Iris pigment epithelial cell (primary cell): Measurements from ENCODE around the gene ZBTB46.
A peak's percentile ranks its signal among the peaks of the same experiment; 100 is the strongest.

Experiments used
- DNase-seq: peaks from one replicate; pipeline ENCODE4 v3.0.0-alpha.2; 2011; ENCODE audit warnings: low read depth

Gene ZBTB46

DNA sequence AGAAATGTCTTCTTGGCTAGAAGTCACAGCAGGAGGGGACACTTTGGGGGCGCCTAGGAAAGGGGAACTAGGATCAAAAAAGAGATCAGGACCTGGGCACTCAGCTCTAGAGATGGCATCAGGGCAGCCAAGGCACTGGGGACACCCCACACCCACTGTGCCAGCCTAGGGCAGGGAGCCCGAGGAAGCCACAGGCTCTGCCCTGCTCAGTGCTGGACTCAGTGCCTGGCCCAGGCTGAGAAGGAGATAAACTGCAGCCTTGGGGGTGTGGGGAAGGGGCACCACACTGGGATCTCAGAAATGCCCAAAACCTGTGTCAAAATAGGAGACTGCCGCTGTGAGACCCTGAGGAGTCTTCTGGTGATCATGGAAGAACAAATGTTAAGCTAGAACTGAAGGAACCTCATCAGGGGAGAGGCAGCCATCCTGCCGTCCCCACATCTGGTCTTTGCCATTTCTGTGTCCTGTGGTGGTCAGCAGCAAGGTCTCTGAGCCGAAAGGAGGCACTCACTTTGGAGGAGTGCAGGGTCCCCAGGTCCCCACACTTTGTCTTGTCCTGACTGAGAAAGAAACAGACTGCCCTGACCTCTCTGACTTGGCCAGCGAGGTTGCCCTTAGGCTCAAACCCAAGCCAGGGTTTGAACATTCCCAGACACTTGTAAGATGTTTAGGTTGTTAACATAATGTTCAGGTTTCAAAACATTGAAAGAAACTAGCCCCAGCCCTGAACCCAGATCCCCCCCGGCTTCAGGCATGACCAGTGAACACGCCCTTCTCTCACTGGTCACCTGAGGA, 125.6 kb downstream of the ZBTB46 start:
- DNase-seq = no peak

DNA sequence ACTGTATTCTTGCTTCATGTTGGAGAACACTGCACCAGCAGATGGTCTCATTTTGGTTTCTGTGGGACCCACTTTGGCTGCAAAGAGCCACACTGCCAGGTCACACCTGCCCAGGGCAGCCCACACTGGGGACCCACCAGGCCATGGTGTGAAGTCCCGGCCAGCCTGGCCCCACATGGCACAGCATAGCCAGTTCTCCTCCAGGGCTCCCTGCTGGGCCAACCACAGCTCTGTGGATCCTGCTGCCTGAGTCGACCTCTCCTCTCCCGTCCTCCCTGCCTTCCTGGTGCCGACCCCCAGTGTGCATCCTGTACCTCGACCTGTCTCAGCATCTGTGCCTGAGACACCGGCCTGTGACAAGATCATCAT, 126.3 kb downstream of the ZBTB46 start:
- DNase-seq = no peak

DNA sequence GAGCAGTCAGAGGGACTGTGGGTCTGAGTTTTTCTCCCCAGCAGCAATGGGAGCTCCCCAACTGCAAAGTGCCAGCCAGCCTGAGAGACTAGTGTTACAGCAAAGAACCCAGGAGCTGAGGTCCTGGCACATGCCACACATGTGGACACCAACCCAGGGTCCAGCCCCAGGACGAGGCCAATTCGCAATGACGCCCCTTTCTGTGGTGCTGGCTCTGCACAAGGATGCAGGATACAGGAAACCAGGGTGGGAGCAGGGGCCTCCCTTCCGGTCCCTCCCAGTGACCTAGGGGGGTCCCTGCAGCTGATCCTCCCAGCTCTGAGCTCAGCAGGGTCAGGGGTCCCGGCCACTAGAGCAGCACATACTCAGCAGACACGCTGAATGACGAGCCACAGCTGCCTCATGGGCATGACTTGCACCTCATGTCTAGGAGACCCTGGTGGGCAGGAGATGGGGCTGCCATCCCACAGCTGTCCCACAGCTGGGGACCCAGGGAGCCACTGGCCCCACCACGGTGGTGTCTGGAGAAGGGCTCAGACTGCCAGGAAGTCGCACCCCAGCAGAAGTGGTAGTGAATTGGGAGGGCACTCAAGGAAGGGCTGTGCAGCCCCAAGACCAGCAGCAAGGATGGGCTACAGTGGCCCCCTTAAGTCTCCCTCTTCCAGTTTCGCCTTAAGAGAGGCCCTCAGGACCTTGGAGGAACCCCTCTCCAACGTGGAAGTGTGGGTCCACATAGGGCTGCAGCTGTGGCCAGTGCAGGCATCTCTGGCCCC, 126.9 kb downstream of the ZBTB46 start:
- DNase-seq = no peak

DNA sequence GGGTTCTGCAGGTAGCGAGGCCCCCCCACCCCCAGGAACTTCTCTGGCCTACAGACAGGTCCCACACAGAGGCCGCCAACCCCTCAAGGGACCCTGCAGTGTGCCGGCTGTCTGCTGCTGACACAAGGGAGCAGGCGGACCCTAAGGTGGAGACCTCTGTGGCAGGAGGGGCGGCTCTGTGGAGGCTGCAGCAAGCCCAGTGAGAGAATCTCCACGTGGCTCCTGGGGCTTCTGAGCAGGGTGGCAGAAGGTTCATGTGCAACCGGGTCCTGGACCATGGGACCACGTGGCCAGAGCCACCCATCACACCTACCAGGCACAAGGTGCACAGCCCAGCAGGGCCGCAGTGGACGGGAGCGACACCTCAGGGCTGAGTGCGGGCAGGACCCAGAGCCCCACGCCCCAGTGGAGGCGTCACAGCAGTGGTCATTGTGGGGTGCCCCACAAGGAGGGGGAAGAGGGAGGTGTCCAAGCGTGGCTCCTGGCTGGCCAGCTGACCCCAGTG, 127.5 kb downstream of the ZBTB46 start:
- DNase-seq = no peak

DNA sequence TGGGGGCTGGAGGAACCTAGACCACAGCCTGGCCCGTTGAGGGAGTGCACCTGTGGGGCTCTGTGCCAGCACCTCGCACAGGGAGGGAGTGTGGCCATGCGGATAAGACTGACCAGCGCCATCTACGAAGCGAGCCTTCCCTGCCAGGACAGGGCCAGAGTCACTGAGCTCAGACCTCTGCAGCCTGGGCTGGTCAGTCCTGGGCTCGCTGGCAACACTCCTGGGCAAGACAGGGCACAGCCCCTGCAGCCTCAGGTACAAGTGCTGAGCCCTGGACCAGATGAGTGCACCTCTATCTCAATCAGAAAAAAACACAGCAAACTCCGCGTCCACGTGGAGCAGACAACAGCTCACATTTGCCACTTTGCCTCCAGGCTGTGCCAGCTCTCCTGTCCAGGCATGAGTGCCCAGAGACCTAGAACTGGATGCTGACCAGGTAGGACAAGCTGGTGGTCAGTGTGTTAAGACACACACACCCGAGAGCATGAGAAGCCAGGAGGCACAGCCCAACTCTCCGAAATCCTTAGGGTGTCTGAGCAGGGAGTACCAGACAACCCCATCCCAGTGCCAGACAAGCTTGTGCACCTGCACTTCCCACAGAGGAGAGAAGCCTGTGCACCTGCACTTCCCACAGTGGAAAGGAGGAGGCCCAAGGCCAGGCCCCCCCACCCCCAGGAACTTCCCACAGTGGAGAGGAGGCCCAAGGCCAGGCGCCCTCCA, 128.2 kb downstream of the ZBTB46 start:
- no peak for DNase-seq

DNA sequence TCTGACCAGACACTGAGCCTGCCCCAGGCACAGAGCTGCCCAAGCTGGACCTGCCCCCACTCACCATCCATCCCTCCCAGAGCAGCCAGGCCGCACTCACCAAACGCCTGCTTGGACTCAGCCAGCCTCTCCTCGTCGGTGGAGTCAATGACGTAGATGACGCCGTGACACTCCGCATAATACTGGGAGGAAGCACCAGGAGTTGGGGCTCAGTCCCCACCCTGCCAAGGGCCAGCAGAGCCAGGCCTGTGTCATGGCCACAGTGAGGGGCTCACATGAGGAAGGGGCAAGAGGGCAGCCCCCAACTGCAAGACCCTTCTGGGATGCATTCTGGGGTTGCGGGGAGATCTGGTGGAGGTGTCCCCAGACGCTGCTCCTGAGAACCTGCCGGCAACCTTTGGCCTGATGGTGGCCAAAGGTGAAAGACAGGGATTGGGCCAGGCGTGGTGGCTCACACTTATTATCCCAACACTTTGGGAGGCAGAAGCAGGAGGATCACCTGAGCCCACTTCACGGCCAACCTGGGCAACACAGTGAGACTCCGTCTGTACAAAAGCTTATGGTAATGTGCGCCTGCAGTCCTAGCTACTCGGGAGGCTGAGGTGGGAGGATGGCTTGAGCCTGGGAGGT, 128.9 kb downstream of the ZBTB46 start:
- no peak for DNase-seq

DNA sequence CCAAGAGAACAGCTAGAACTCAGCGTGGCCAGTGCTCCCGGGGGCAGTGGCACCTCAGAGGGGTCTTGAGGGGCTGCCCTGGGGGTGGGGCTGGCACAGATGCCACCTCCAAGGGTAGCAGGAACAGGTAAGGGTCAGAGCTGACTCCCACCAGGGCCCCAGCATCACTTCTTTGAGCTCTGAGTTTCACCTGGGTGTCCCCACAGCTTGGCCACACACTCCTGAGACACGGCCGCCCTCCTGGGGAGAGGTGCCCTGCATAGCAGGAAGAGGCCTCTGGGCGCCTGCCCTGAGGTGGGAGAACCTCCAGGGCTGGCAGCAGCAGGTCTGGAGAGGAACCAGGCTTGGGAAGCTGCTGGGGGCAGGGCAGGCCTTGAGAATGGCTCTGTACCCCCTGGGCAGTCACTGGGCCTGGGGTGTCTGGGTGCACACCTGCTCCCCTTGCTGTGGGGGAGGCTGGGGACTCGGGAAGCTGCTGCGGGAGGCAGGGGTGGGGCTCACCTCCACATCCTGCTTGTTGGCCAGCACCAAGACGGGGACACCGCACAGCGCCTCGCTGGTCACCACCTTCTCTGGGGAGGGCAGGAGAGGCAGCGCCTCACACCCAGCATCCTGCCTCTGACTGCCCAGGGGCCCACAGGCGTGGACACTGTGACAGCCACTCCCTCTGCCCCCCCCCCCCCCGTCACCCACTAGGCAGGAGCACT, 129.6 kb downstream of the ZBTB46 start:
- DNase-seq = no peak

DNA sequence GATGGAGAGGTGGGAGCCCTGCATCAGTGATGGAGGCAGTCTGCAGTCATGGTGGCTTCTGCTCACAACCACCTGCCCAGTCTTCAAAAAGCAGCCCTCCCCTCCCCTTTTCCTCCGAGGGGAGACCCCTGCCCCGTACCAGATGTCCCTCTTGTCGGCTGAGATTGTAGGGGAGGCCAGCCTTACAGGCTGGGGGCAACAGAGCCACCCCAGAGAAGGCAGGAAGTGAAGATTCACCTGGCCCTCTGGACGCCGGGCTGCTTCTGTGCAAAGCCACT, 130.1 kb downstream of the ZBTB46 start:
- DNase-seq = no peak

DNA sequence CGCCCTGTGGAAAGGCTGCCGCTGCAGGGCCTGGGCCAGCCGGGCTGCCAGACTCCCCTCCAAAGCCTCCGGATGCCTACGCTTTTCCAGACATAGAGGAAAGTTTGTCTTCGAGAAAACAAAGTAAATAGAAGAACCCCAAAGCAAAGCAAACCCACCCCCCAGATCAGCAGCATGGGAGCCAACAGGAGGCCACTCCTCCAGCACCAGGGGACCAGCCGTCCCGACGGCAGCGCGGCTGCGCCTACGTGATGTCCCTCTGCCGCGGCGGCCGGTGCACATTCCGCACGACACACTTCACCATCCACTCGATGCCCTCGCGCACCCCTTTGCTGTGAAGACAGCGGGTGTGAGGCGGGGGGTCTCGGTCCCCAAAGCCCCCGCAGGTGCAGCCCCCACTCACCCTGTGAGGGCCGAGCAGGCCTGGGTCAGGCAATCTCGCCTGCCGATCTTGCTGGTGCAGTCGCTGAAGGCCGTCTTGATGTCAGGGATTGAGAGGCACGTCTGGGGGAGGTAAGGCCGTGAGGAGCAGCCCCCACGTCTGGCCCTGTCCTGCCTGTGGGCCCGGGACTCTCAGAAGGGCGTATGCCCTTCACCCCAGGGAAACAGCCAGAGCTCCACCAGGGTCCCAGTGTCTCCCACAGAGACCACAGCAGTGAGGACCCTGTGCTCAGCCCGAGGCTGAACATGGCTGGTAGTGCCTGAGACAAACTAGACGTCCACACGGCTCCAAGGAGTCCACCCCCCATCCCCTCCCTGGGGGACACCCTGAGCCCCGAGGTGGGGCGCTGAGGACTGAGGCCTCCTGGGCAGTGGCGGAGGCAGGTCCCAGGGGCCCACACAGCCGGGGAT, 130.6 kb downstream of the ZBTB46 start:
- DNase-seq = no peak

DNA sequence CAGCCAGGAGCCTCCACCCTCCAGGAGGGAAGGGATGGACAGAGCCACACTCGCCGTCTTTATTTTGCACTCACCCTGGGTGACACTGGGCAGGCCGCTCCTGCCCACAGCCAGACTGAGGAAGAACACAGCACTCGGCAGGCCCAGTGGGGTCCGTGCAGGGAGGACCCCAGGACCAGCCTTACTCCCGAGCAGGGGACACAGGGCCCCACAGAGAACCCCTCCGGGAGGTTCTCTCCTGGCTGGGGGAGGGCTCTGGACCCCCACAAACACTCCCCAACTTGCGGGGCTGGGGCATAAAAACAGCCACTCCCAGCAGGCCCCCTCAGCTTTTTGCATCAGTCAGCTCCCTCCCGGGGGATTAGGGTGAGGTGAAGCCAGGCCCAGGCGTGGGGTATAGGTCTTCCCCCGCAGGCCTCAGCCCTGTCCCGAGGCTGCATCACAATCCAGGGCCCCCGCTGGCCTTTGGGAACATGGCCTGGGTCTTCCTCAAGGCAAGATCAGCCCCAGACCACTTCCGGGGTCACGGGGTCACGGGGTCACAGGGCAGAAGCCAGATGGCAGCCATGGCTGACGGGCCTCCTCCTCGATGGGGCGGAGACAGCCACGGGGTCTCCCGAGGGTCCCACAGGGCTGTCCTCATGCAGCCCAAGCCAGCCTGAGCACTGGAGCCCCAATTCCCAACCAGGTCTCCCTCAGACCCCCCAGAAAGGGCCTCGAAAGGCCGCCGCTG, 131.4 kb downstream of the ZBTB46 start:
- no peak for DNase-seq

DNA sequence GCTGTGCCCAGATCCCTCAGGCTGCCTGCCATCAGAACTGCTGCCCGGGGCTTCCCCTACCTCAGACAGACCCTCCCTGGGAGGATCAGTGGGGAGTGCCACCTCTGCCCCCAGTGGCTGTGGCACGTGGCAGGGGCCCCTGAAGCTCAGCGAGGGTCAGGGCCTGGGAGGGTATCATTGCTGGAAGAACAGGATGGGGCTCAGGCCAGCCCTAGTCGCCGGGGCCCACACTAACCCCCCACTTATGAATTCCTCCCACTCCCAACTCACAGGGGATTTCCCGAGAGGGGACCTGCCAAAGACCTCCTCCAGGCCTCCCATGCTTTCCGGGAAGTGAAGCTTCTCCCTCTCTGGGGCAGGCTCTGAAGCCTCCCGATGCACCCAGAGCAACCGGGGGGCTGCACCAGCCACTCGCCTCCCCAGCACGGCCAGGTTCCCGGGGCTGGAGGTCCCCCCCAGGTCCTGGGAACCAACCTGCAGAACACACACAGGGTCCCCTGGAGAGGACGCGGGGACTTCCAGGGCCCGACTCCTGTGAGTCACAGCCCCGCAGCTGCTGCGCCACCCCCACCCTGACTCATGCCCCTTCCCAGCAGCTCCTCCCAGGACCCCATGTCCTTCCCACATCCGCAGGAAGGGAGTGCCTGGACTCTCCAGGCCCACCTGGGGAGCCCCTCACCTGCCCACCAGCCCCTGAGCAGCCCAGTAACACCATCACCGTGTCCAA, 132.2 kb downstream of the ZBTB46 start:
- peak; percentile 93 for DNase-seq

DNA sequence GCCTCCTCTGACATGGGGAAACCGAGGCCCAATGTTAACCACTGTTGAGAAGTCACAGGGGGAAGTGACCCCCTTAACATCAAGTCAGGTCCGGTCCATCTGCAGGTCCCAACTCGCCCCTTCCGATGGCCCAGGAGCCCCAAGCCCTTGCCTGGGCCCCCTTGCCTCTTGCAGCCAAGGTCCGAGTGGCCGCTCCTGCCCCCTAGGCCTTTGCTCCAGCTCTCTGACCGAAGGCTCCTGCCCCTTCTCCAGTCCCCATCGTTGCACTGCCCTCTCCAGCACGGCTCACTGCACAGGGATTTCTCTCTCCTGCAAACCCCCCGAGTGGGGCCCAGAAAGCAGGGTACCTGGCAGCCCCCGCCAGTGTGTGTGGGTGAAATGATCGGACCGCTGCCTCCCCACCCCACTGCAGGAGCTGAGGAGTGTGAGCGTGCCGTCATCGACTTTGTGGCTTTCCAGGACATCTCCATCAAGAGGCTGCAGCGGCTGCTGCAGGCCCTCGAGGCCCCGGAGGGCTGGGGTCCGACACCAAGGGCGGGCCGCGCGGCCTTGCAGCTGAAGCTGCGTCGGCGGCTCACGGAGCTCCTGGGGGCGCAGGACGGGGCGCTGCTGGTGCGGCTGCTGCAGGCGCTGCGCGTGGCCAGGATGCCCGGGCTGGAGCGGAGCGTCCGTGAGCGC, 133.1 kb downstream of the ZBTB46 start:
- DNase-seq = no peak

DNA sequence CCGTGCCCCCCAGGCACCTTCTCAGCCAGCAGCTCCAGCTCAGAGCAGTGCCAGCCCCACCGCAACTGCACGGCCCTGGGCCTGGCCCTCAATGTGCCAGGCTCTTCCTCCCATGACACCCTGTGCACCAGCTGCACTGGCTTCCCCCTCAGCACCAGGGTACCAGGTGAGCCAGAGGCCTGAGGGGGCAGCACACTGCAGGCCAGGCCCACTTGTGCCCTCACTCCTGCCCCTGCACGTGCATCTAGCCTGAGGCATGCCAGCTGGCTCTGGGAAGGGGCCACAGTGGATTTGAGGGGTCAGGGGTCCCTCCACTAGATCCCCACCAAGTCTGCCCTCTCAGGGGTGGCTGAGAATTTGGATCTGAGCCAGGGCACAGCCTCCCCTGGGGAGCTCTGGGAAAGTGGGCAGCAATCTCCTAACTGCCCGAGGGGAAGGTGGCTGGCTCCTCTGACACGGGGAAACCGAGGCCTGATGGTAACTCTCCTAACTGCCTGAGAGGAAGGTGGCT, 133.7 kb downstream of the ZBTB46 start:
- no peak for DNase-seq

DNA sequence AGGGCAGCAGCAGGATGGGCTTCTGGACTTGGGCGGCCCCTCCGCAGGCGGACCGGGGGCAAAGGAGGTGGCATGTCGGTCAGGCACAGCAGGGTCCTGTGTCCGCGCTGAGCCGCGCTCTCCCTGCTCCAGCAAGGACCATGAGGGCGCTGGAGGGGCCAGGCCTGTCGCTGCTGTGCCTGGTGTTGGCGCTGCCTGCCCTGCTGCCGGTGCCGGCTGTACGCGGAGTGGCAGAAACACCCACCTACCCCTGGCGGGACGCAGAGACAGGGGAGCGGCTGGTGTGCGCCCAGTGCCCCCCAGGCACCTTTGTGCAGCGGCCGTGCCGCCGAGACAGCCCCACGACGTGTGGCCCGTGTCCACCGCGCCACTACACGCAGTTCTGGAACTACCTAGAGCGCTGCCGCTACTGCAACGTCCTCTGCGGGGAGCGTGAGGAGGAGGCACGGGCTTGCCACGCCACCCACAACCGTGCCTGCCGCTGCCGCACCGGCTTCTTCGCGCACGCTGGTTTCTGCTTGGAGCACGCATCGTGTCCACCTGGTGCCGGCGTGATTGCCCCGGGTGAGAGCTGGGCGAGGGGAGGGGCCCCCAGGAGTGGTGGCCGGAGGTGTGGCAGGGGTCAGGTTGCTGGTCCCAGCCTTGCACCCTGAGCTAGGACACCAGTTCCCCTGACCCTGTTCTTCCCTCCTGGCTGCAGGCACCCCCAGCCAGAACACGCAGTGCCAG, 134.3 kb downstream of the ZBTB46 start, which contains the start of gene TNFRSF6B:
Gene TNFRSF6B, plus strand, starts transcription at position 25 of the 729 bp plus-strand sequence. Its CDS starts 116 bp downstream, at position 141.
- no peak for DNase-seq

DNA sequence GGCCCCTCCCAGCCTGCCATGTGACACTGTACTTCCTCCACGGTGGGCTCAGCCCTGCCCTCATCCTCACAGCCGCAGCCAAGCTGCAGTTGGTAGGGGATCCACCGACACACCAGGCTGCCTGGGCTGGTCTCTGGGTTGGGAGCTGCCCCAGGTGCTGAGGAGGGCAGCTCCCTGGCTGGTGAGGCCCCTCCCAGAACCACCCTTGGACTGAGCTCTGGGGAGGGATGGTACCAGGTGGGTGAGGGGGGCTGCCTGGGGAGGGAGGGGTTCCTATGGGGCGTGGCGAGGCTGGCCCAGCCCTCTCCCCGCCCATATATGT, 134.8 kb downstream of the ZBTB46 start:
- peak; percentile 47 for DNase-seq

DNA sequence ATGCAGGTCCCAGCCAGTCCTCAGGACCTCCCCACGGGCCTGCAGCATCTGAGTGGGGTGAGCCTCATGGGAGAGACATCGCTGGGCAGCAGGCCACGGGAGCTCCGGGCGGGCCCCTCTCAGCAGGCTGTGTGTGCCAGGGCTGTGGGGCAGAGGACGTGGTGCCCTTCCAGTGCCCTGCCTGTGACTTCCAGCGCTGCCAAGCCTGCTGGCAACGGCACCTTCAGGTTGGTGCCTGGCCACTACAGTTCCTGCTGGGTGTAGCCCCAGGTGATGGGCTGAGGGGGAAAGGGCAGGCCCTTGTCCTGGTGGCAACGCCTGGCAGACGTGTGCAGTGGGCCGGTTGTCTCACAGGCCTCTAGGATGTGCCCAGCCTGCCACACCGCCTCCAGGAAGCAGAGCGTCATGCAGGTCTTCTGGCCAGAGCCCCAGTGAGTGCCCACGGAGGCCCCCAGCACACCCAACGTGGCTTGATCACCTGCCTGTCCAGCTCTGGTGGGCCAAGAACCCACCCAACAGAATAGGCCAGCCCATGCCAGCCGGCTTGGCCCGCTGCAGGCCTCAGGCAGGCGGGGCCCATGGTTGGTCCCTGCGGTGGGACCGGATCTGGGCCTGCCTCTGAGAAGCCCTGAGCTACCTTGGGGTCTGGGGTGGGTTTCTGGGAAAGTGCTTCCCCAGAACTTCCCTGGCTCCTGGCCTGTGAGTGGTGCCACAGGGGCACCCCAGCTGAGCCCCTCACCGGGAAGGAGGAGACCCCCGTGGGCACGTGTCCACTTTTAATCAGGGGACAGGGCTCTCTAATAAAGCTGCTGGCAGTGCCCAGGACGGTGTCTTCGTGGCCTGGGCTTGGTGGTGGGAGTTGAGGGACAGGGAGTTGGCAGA, 135.4 kb downstream of the ZBTB46 start:
- no peak for DNase-seq
